Measurements from ENCODE around the gene MAB21L2.

Gene MAB21L2

GRCh38 chr4:150586162-150586810, 4.3 kb downstream of the MAB21L2 start:
- no peak overlapping the region for H3K9ac ChIP-seq (ENCODE audit: insufficient read length)
- DNase-seq (ENCODE audit: low read depth, low spot score) = no peak
- H3K4me3 ChIP-seq = no peak overlapping the region
- TF ChIP-seq FOXP2 (optimal IDR thresholded peaks at IDR 0.05; ENCODE audit: control extremely low read depth, extremely low read length, insufficient read depth) (no peak), POLR2AphosphoS5 (IDR thresholded peaks at IDR 0.05; ENCODE audit: borderline replicate concordance, low read depth, low read length) (no peak), EZH2 (IDR thresholded peaks at IDR 0.05) (no peak)
- peaks cover 14% of the 10 kb centered on the region; the same call in 1 of the 2 replicates for H3K36me3 ChIP-seq (ENCODE audit: insufficient read depth, low read length)
- H3K27ac ChIP-seq = peak overlapping the region; percentile 64; the same call in 1 of the 2 replicates
- no peaks in the 10 kb centered on the region for H3K9me3 ChIP-seq (ENCODE audit: low read depth, low read length)

GRCh38 chr4:150588316-150588715, 6.4 kb downstream of the MAB21L2 start:
- no peak for DNase-seq (ENCODE audit: low read depth, low spot score)
- peaks cover 7% of the 10 kb centered on the region; the same call in 1 of the 2 replicates for H3K36me3 ChIP-seq (ENCODE audit: insufficient read depth, low read length)
- TF ChIP-seq POLR2AphosphoS5 (IDR thresholded peaks at IDR 0.05; ENCODE audit: borderline replicate concordance, low read depth, low read length) = no peak
- no peak for TF ChIP-seq FOXP2 (optimal IDR thresholded peaks at IDR 0.05; ENCODE audit: control extremely low read depth, extremely low read length, insufficient read depth)
- no peak for TF ChIP-seq EZH2 (IDR thresholded peaks at IDR 0.05)

GRCh38 chr4:150589157-150589556, 7.2 kb downstream of the MAB21L2 start:
- no peaks in the 10 kb centered on the region for H3K9me3 ChIP-seq (ENCODE audit: low read depth, low read length)
- no peak for DNase-seq (ENCODE audit: low read depth, low spot score)
- no peaks in the 10 kb centered on the region for H3K36me3 ChIP-seq (ENCODE audit: insufficient read depth, low read length)
- H3K27ac ChIP-seq = peak overlapping the region; percentile 64
- no peak overlapping the region for H3K9ac ChIP-seq (ENCODE audit: insufficient read length)
- no peak overlapping the region for H3K4me3 ChIP-seq
- TF ChIP-seq POLR2AphosphoS5 (IDR thresholded peaks at IDR 0.05; ENCODE audit: borderline replicate concordance, low read depth, low read length) (no peak), EZH2 (IDR thresholded peaks at IDR 0.05) (no peak), FOXP2 (optimal IDR thresholded peaks at IDR 0.05; ENCODE audit: control extremely low read depth, extremely low read length, insufficient read depth) (no peak)

More at GRCh38 chr4:150588316-150588715, 6.4 kb downstream of the MAB21L2 start:
- Histone ChIP-seq H3K9ac (ENCODE audit: insufficient read length) (no peak overlapping the region), H3K9me3 (ENCODE audit: low read depth, low read length) (no peaks in the 10 kb centered on the region), H3K27ac (peak overlapping the region; percentile 64), H3K4me3 (no peak overlapping the region)

GRCh38 chr4:150590631-150591030, 8.7 kb downstream of the MAB21L2 start:
- no peak for TF ChIP-seq EZH2 (IDR thresholded peaks at IDR 0.05)
- TF ChIP-seq FOXP2 (optimal IDR thresholded peaks at IDR 0.05; ENCODE audit: control extremely low read depth, extremely low read length, insufficient read depth) = no peak
- TF ChIP-seq POLR2AphosphoS5 (IDR thresholded peaks at IDR 0.05; ENCODE audit: borderline replicate concordance, low read depth, low read length) = no peak
- no peaks in the 10 kb centered on the region for H3K9me3 ChIP-seq (ENCODE audit: low read depth, low read length)
- H3K36me3 ChIP-seq (ENCODE audit: insufficient read depth, low read length) = no peaks in the 10 kb centered on the region
- H3K27ac ChIP-seq = no peak overlapping the region
- H3K9ac ChIP-seq (ENCODE audit: insufficient read length) = no peak overlapping the region
- no peak overlapping the region for H3K4me3 ChIP-seq
- no peak for DNase-seq (ENCODE audit: low read depth, low spot score)

GRCh38 chr4:150591406-150591805, 9.5 kb downstream of the MAB21L2 start:
- DNase-seq (ENCODE audit: low read depth, low spot score) = no peak

GRCh38 chr4:150591904-150592303, 10.0 kb downstream of the MAB21L2 start:
- Histone ChIP-seq H3K27ac (peak overlapping the region; percentile 9), H3K36me3 (ENCODE audit: insufficient read depth, low read length) (no peaks in the 10 kb centered on the region), H3K9me3 (ENCODE audit: low read depth, low read length) (no peaks in the 10 kb centered on the region), H3K9ac (ENCODE audit: insufficient read length) (no peak overlapping the region), H3K4me3 (no peak overlapping the region)
- no peak for TF ChIP-seq EZH2 (IDR thresholded peaks at IDR 0.05)
- TF ChIP-seq FOXP2 (optimal IDR thresholded peaks at IDR 0.05; ENCODE audit: control extremely low read depth, extremely low read length, insufficient read depth) = no peak
- no peak for TF ChIP-seq POLR2AphosphoS5 (IDR thresholded peaks at IDR 0.05; ENCODE audit: borderline replicate concordance, low read depth, low read length)
- no peak for DNase-seq (ENCODE audit: low read depth, low spot score)

More at GRCh38 chr4:150591406-150591805, 9.5 kb downstream of the MAB21L2 start:
- TF ChIP-seq EZH2 (IDR thresholded peaks at IDR 0.05) = no peak
- TF ChIP-seq FOXP2 (optimal IDR thresholded peaks at IDR 0.05; ENCODE audit: control extremely low read depth, extremely low read length, insufficient read depth) = no peak
- TF ChIP-seq POLR2AphosphoS5 (IDR thresholded peaks at IDR 0.05; ENCODE audit: borderline replicate concordance, low read depth, low read length) = no peak
- no peaks in the 10 kb centered on the region for H3K9me3 ChIP-seq (ENCODE audit: low read depth, low read length)
- peak overlapping the region; percentile 0 for H3K9ac ChIP-seq (ENCODE audit: insufficient read length)
- H3K27ac ChIP-seq = peak overlapping the region; percentile 9
- no peak overlapping the region for H3K4me3 ChIP-seq
- no peaks in the 10 kb centered on the region for H3K36me3 ChIP-seq (ENCODE audit: insufficient read depth, low read length)

- H3K27ac ChIP-seq = peak overlapping the region; percentile 98
- H3K9me3 ChIP-seq (ENCODE audit: low read depth, low read length) = no peaks in the 10 kb centered on the region
- H3K9ac ChIP-seq (ENCODE audit: insufficient read length) = no peak overlapping the region
- peak overlapping the region; percentile 69 for H3K4me3 ChIP-seq
- TF ChIP-seq FOXP2 (optimal IDR thresholded peaks at IDR 0.05; ENCODE audit: control extremely low read depth, extremely low read length, insufficient read depth) (peak; percentile 36), POLR2AphosphoS5 (IDR thresholded peaks at IDR 0.05; ENCODE audit: borderline replicate concordance, low read depth, low read length) (no peak)
- peak; percentile 79 for DNase-seq (ENCODE audit: low read depth, low spot score)
- no peaks in the 10 kb centered on the region for H3K36me3 ChIP-seq (ENCODE audit: insufficient read depth, low read length)
These were observed 12.0 kb downstream of the MAB21L2 start for GRCh38 chr4:150593996-150594395.

GRCh38 chr4:150598909-150599308, 17.0 kb downstream of the MAB21L2 start:
- Histone ChIP-seq H3K36me3 (ENCODE audit: insufficient read depth, low read length) (no peaks in the 10 kb centered on the region), H3K27ac (peak overlapping the region; percentile 98), H3K9ac (ENCODE audit: insufficient read length) (peak overlapping the region; percentile 70), H3K4me3 (peak overlapping the region; percentile 76), H3K9me3 (ENCODE audit: low read depth, low read length) (no peaks in the 10 kb centered on the region)
- peak; percentile 85 for TF ChIP-seq FOXP2 (optimal IDR thresholded peaks at IDR 0.05; ENCODE audit: control extremely low read depth, extremely low read length, insufficient read depth)
- no peak for TF ChIP-seq EZH2 (IDR thresholded peaks at IDR 0.05)
- TF ChIP-seq POLR2AphosphoS5 (IDR thresholded peaks at IDR 0.05; ENCODE audit: borderline replicate concordance, low read depth, low read length) = peak; percentile 67; the same call in 1 of the 2 replicates
- DNase-seq (ENCODE audit: low read depth, low spot score) = peak; percentile 96
